SU-DHL-6 (cell line): Measurements from ENCODE around the gene USP24.

ENCODE experiments used
- H2AFZ ChIP-seq: fragments of 200-600 bp; sonication (generic); 2 replicates; pipeline ENCODE4 v1.6.1; 2014; ENCODE audit warnings: low read depth, mild to moderate bottlenecking, moderate library complexity, mixed read lengths, antibody characterized with exemption, low read length; ENCODE audit not compliant: severe bottlenecking
- H3F3A ChIP-seq: fragments of 200-600 bp; shearing (Covaris generic); 2 replicates; pipeline ENCODE4 v1.6.0; 2016; ENCODE audit warnings: antibody characterized with exemption, mild to moderate bottlenecking; ENCODE audit not compliant: insufficient read depth
- H3K27ac ChIP-seq: fragments of 200-600 bp; sonication (generic); 2 replicates; pipeline ENCODE4 v1.5.1; 2016; ENCODE audit warnings: low read depth, mild to moderate bottlenecking, low read length, moderate library complexity, mixed read lengths
- H3K27me3 ChIP-seq: fragments of 200-600 bp; sonication (generic), shearing (Covaris generic); 2 replicates; pipeline ENCODE4 v1.6.0; 2014; ENCODE audit warnings: mild to moderate bottlenecking, low read length
- H3K36me3 ChIP-seq: fragments of 200-600 bp; sonication (generic); 2 replicates; pipeline ENCODE4 v1.6.1; 2014; ENCODE audit warnings: mild to moderate bottlenecking, low read length, mixed read lengths
- H3K4me2 ChIP-seq: fragments of 300-600, 200-600 bp; shearing (Covaris generic), sonication (generic); 2 replicates; pipeline ENCODE4 v1.6.0; 2014; ENCODE audit warnings: low read length, low read depth, mild to moderate bottlenecking; ENCODE audit not compliant: poor library complexity, severe bottlenecking
- H3K4me3 ChIP-seq: fragments of 200-600 bp; sonication (generic); 2 replicates; pipeline ENCODE4 v1.5.1; 2014; ENCODE audit warnings: antibody characterized with exemption, low read length, mild to moderate bottlenecking, mixed read lengths; ENCODE audit not compliant: insufficient read depth, poor library complexity, severe bottlenecking
- H3K79me2 ChIP-seq: fragments of 200-600 bp; sonication (generic); 2 replicates; pipeline ENCODE4 v1.6.1; 2014; ENCODE audit warnings: mild to moderate bottlenecking, low read length, moderate library complexity; ENCODE audit not compliant: insufficient read depth
- H3K9ac ChIP-seq: fragments of 200-600 bp; sonication (generic); 2 replicates; pipeline ENCODE4 v1.7.0; 2014; ENCODE audit warnings: mild to moderate bottlenecking, low read length
- H3K9me2 ChIP-seq: fragments of 200-600 bp; sonication (generic); replicated peaks from 2 replicates; pipeline ENCODE4 v1.6.1; 2014; ENCODE audit warnings: low read length; ENCODE audit not compliant: insufficient read depth
- H3K9me3 ChIP-seq: fragments of 200-600 bp; sonication (generic); 2 replicates; pipeline ENCODE4 v1.6.1; 2014; ENCODE audit warnings: low read length, mixed read lengths; ENCODE audit not compliant: insufficient read depth
- H4K20me1 ChIP-seq: fragments of 200-600 bp; sonication (generic); 2 replicates; pipeline ENCODE4 v1.6.1; 2014; ENCODE audit warnings: low read depth, mild to moderate bottlenecking, antibody characterized with exemption, low read length, moderate library complexity, mixed read lengths
- EZH2phosphoT487 ChIP-seq: fragments of 200-600 bp; sonication (generic), shearing (Covaris generic); conservative IDR thresholded peaks from 2 replicates; pipeline ENCODE4 v1.6.1; 2018; ENCODE audit warnings: mild to moderate bottlenecking, antibody characterized with exemption, low read length, moderate library complexity, mixed read lengths
- TF ChIP-seq, protein P1 (sequence below): fragments of 200-600 bp; sonication (generic); IDR thresholded peaks from one replicate; pipeline ENCODE4 v1.5.1; 2017; ENCODE audit warnings: antibody characterized with exemption, mild to moderate bottlenecking, low read length, moderate library complexity; ENCODE audit not compliant: insufficient read depth, poor library complexity, severe bottlenecking

Gene USP24

DNA sequence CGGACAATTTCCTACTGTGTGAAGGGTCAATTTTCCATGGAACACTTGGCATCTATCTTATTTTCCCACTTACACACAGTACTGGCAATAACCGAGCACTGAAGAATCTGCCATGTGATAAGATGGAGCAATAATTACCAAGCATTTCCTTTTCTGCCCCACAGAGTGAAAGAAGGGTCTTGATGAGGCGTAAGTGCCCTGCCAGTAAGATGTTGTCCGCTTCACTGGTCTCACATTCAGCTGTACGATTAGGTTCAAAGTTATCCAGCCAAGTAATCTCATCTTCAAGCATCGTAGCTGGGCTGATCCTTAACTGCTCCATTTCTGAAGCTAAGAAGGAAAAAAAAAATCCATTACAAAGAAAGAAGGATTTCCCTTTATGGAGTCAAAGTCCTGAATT is 108.1 kb downstream of the USP24 start:
- Histone ChIP-seq H3K4me3 (no peak overlapping the region), H3K9me3 (no peaks in the 10 kb centered on the region), H3K27ac (no peak overlapping the region), H3K4me2 (no peak overlapping the region), H3K9me2 (no peaks in the 10 kb centered on the region), H3K79me2 (no peaks in the 10 kb centered on the region), H2AFZ (no peak overlapping the region), H3F3A (no peaks in the 10 kb centered on the region), H4K20me1 (no peaks in the 10 kb centered on the region), H3K27me3 (no peaks in the 10 kb centered on the region), H3K9ac (no peak overlapping the region), H3K36me3 (peaks cover 32% of the 10 kb centered on the region; the same call in 1 of the 2 replicates)
- TF ChIP-seq, protein P1, sequence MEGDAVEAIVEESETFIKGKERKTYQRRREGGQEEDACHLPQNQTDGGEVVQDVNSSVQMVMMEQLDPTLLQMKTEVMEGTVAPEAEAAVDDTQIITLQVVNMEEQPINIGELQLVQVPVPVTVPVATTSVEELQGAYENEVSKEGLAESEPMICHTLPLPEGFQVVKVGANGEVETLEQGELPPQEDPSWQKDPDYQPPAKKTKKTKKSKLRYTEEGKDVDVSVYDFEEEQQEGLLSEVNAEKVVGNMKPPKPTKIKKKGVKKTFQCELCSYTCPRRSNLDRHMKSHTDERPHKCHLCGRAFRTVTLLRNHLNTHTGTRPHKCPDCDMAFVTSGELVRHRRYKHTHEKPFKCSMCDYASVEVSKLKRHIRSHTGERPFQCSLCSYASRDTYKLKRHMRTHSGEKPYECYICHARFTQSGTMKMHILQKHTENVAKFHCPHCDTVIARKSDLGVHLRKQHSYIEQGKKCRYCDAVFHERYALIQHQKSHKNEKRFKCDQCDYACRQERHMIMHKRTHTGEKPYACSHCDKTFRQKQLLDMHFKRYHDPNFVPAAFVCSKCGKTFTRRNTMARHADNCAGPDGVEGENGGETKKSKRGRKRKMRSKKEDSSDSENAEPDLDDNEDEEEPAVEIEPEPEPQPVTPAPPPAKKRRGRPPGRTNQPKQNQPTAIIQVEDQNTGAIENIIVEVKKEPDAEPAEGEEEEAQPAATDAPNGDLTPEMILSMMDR, result no peak
- TF ChIP-seq EZH2phosphoT487, result no peak

DNA sequence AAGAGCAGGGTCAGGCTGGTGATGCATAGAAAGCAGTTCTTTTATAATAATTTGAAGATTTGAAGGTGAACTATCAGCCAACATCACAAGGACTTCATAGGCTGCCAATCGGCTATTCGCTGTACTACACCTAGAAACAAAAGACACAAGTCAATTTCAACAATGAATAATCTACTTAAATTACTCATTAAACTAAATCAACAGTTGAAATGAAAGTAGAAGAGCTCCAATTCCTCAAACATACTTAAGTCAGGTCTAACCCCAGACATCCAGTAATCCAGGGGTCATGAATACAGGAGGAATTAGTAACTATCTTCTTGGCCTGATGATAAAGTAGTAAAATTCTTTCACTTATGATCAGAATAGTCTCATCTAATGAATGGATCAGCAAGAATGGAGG is 111.3 kb downstream of the USP24 start:
- no peaks in the 10 kb centered on the region for H3K79me2 ChIP-seq
- H3K9me3 ChIP-seq, result no peaks in the 10 kb centered on the region
- no peak overlapping the region for H3K9ac ChIP-seq
- H3K9me2 ChIP-seq, result no peaks in the 10 kb centered on the region
- H2AFZ ChIP-seq, result no peak overlapping the region
- H3K27ac ChIP-seq, result no peak overlapping the region
- H3F3A ChIP-seq, result no peaks in the 10 kb centered on the region
- H3K4me2 ChIP-seq, result no peak overlapping the region
- no peak overlapping the region for H3K4me3 ChIP-seq
- H3K36me3 ChIP-seq, result peaks cover 16% of the 10 kb centered on the region; the same call in 1 of the 2 replicates
- no peaks in the 10 kb centered on the region for H3K27me3 ChIP-seq
- no peaks in the 10 kb centered on the region for H4K20me1 ChIP-seq
- TF ChIP-seq, protein P1, result no peak
- no peak for TF ChIP-seq EZH2phosphoT487

DNA sequence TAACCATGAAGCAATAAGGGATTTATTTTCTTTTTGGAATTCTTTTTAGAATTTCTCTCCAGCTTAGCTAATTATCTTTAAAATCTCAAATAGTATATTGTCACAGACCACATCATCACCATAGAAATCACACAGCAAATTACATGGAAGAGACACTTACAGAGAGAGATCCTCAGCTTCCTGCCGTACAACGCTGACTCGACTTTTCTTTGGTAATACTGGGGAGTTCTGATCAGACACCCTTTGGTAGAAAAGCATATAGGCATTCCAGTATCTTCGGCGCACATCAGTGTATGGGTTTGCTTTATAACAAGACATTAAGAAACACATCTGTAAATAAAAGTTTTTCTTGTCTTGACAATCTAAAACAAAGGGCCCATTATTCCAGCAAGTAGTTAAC is 120.1 kb downstream of the USP24 start:
- TF ChIP-seq, protein P1, result no peak
- TF ChIP-seq EZH2phosphoT487, result no peak
- H3K9ac ChIP-seq, result no peak overlapping the region
- H3K9me2 ChIP-seq, result no peaks in the 10 kb centered on the region
- no peaks in the 10 kb centered on the region for H4K20me1 ChIP-seq
- peaks cover 33% of the 10 kb centered on the region for H3K36me3 ChIP-seq
- H3K79me2 ChIP-seq, result no peaks in the 10 kb centered on the region
- H3K27ac ChIP-seq, result no peak overlapping the region
- H3K27me3 ChIP-seq, result no peaks in the 10 kb centered on the region
- H2AFZ ChIP-seq, result no peak overlapping the region
- H3K4me3 ChIP-seq, result no peak overlapping the region
- no peak overlapping the region for H3K4me2 ChIP-seq
- H3K9me3 ChIP-seq, result no peaks in the 10 kb centered on the region
- no peaks in the 10 kb centered on the region for H3F3A ChIP-seq

DNA sequence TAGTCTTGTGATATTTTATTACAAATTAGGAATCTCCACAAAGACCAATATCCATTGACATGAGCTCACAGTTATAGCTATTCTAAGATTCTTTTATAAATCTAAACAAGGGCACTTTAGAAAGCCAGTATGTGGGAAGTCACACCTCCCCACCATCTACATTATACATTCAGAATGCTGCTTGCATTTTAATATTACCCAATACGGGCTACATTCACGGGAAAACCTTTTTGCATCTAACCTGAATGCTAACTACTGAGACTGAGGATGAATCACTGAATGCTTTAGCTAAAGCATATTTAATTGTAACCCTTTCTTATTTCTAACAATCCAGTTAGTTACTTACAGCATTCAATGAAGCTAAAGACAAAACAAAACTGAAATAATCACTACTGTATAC is 122.7 kb downstream of the USP24 start:
- H3K36me3 ChIP-seq, result peaks cover 23% of the 10 kb centered on the region; the same call in 1 of the 2 replicates
- no peak overlapping the region for H3K4me2 ChIP-seq
- no peak overlapping the region for H3K9ac ChIP-seq
- no peak for TF ChIP-seq EZH2phosphoT487
- TF ChIP-seq, protein P1, result no peak
- no peaks in the 10 kb centered on the region for H3K27me3 ChIP-seq
- no peak overlapping the region for H3K27ac ChIP-seq
- no peaks in the 10 kb centered on the region for H3F3A ChIP-seq
- no peak overlapping the region for H3K4me3 ChIP-seq
- no peaks in the 10 kb centered on the region for H4K20me1 ChIP-seq
- H3K9me2 ChIP-seq, result no peaks in the 10 kb centered on the region
- no peaks in the 10 kb centered on the region for H3K9me3 ChIP-seq
- no peak overlapping the region for H2AFZ ChIP-seq
- H3K79me2 ChIP-seq, result no peaks in the 10 kb centered on the region
